SH-SY5Y (cell line): Measurements from ENCODE around the gene NCR1.

ENCODE experiments used
- GATA2 ChIP-seq: IDR thresholded peaks from 2 replicates; pipeline ENCODE4 v1.6.1; 2011; ENCODE audit warnings: mild to moderate bottlenecking, low read depth, low read length
- GATA3 ChIP-seq: IDR thresholded peaks from 2 replicates; pipeline ENCODE4 v1.6.1; 2011; ENCODE audit warnings: low read depth, mild to moderate bottlenecking, low read length, moderate library complexity

DNA sequence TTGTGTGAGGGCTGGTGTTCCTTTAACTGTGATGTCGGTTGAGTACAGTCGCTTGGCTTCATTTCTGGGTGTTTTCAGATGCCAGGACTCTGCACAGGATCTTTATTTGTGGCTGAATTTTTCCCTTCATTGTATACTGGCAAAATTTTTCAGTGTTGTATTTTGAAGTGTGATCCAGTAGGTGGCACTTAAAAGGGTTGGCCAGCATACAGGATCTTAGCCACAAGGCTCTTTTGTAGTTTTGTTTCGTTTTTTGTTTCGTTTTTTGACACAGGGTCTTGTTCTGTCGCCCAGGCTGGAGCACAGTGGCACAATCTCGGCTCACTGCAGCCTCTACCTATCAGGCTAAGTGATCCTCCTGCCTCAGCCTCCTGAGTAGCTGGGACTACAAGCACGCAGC, 23.2 kb upstream of the NCR1 start:
- TF ChIP-seq GATA3 (no peak), GATA2 (no peak)
